Muscle layer of duodenum (tissue), 2 donors: ENCODE data around the gene IL18R1.

Source experiments
- H3K27ac ChIP-seq: one replicate; pipeline ENCODE4 v1.7.0; 2013; ENCODE audit warnings: mild to moderate bottlenecking, low read length
- H3K27me3 ChIP-seq: one replicate; pipeline ENCODE4 v1.7.0; 2013; ENCODE audit warnings: low read depth, mild to moderate bottlenecking, control low read depth, low read length
- H3K36me3 ChIP-seq, 2 donors: one replicate each; pipeline ENCODE4 v1.7.0; 2013; ENCODE audit warnings: low read length in 2 of 2, control low read depth in 1 of 2, mild to moderate bottlenecking in 1 of 2; ENCODE audit not compliant: insufficient read depth in 2 of 2, control insufficient read depth in 1 of 2
- H3K4me1 ChIP-seq, 2 donors: one replicate each; pipeline ENCODE4 v1.7.0; 2013; ENCODE audit warnings: low read length in 2 of 2, mild to moderate bottlenecking in 2 of 2, control low read depth in 1 of 2, moderate library complexity in 1 of 2; ENCODE audit not compliant: insufficient read depth in 2 of 2, control insufficient read depth in 1 of 2
- H3K4me3 ChIP-seq, 2 donors: one replicate each; pipeline ENCODE4 v1.7.0; 2013; ENCODE audit warnings: low read length in 2 of 2, low read depth in 1 of 2, mild to moderate bottlenecking in 1 of 2
- H3K9me3 ChIP-seq, 2 donors: one replicate each; pipeline ENCODE4 v1.7.0; 2013; ENCODE audit warnings: low read length in 2 of 2, control low read depth in 1 of 2, mild to moderate bottlenecking in 1 of 2; ENCODE audit not compliant: control insufficient read depth in 1 of 2
- donor health status: healthy.

IL18R1 gene

DNA sequence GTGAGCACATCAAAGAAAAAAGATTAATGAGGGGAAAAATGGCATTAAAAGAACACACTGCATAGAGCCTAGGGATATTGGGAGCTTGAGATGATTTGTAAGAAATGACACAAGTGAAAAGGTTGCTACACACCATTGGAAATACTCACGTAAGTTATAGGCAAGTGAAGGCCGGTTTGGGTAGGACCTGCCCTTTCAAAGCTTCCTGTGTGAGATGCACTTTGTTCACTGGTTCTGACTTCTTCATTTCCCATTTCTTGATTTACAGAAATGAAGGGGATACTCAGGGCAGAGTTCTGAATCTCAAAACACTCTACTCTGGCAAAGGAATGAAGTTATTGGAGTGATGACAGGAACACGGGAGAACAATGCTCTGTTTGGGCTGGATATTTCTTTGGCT, 67.3 kb downstream of the IL18R1 start, which contains the start of gene IL18RAP:
IL18RAP (plus strand) TSS at position 251 of the 400 bp plus-strand sequence; CDS start at position 369, 118 bp downstream.
- H3K4me3 ChIP-seq: no peak within 1 kb of the TSS
- H3K27ac ChIP-seq: no peak within 1 kb of the TSS
- no peaks in the 10 kb centered on the region for H3K4me1 ChIP-seq
- H3K9me3 ChIP-seq: no peaks in the 10 kb centered on the region
- no peaks in the 10 kb centered on the region for H3K36me3 ChIP-seq
- no peaks in the 10 kb centered on the region for H3K27me3 ChIP-seq

DNA sequence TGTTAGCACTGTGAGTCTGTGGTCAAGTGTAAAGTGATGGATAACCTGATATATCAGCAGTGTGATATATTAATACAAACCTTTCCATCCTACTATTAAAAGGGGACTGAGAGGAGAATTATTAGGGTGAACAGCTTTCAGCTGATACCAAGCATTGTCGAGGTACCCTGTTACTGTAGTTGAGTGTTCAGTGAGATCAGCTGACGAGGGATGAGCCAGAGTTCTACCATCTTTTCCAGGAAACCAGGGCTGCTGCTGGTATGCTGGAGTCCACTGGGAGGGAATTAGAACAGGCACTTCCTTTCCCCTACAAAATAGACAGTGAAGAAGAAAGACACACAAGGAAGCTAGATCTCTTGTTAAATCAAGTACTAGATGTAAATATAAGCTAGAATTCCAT, 67.8 kb downstream of the IL18R1 start:
- no peak overlapping the region for H3K27ac ChIP-seq
- H3K4me1 ChIP-seq: no peaks in the 10 kb centered on the region
- no peaks in the 10 kb centered on the region for H3K27me3 ChIP-seq
- no peaks in the 10 kb centered on the region for H3K36me3 ChIP-seq
- no peak overlapping the region for H3K4me3 ChIP-seq
- no peaks in the 10 kb centered on the region for H3K9me3 ChIP-seq

- Histone ChIP-seq H3K9me3 (no peaks in the 10 kb centered on the region), H3K4me1 (no peaks in the 10 kb centered on the region), H3K4me3 (no peak overlapping the region), H3K27me3 (no peaks in the 10 kb centered on the region), H3K36me3 (no peaks in the 10 kb centered on the region), H3K27ac (no peak overlapping the region)
These were observed 69.2 kb downstream of the IL18R1 start for GRCh38 chr2:102424754-102425153.

GRCh38 chr2:102425441-102426132, 70.0 kb downstream of the IL18R1 start:
- Histone ChIP-seq H3K9me3 (no peaks in the 10 kb centered on the region), H3K4me3 (no peak overlapping the region), H3K27ac (no peak overlapping the region), H3K27me3 (no peaks in the 10 kb centered on the region), H3K36me3 (no peaks in the 10 kb centered on the region), H3K4me1 (no peaks in the 10 kb centered on the region)

DNA sequence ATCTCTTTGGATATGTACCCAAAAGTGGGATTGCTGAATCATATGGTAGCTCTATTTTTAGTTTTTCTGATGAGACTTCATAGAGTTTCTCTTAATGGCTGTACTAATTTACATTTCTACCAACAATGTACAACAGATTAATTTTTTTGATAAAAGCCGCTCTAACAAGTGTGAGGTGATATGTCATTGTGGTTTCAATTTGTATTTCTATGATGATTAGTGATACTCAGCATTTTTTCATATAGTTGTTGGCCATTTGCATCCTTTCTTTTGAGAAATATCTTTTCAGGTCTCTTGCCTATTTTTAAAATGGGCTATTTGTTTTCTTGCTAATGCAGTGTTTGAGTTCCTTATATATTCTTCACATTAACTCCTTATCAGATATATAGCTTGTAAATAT, 71.7 kb downstream of the IL18R1 start:
- H3K36me3 ChIP-seq: no peaks in the 10 kb centered on the region
- H3K4me1 ChIP-seq: no peaks in the 10 kb centered on the region
- no peaks in the 10 kb centered on the region for H3K27me3 ChIP-seq
- no peaks in the 10 kb centered on the region for H3K9me3 ChIP-seq
- H3K27ac ChIP-seq: no peak overlapping the region
- H3K4me3 ChIP-seq: no peak overlapping the region

DNA sequence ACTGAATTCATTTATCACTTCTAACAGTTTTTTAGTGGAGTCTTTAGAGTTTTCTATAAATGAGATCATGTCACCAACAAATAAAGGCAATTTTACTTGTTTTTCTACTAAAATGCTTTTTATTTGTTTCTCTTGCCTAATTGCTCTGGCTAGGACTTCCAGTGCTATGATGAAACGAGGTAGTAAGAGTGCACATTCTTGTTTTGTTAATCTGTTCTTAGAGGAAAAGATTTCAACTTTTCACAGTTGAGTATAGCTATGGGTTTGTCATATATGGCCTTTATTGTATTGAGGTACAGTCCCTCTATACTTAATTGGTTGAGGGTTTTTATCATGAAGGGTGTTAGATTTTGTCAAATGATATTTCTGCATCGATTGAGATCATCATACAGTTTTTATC, 73.0 kb downstream of the IL18R1 start:
- Histone ChIP-seq H3K27ac (no peak overlapping the region), H3K4me1 (no peaks in the 10 kb centered on the region), H3K27me3 (no peaks in the 10 kb centered on the region), H3K4me3 (no peak overlapping the region), H3K36me3 (no peaks in the 10 kb centered on the region), H3K9me3 (no peaks in the 10 kb centered on the region)

GRCh38 chr2:102432386-102432785, 76.8 kb downstream of the IL18R1 start:
- no peaks in the 10 kb centered on the region for H3K9me3 ChIP-seq
- no peak overlapping the region for H3K4me3 ChIP-seq
- H3K36me3 ChIP-seq: no peaks in the 10 kb centered on the region
- H3K4me1 ChIP-seq: no peaks in the 10 kb centered on the region
- H3K27ac ChIP-seq: no peak overlapping the region
- no peaks in the 10 kb centered on the region for H3K27me3 ChIP-seq

- Histone ChIP-seq H3K4me3 (no peak overlapping the region), H3K4me1 (no peaks in the 10 kb centered on the region), H3K27me3 (no peaks in the 10 kb centered on the region), H3K9me3 (no peaks in the 10 kb centered on the region), H3K36me3 (no peaks in the 10 kb centered on the region), H3K27ac (no peak overlapping the region)
These were observed 78.5 kb downstream of the IL18R1 start for GRCh38 chr2:102433973-102434654.

DNA sequence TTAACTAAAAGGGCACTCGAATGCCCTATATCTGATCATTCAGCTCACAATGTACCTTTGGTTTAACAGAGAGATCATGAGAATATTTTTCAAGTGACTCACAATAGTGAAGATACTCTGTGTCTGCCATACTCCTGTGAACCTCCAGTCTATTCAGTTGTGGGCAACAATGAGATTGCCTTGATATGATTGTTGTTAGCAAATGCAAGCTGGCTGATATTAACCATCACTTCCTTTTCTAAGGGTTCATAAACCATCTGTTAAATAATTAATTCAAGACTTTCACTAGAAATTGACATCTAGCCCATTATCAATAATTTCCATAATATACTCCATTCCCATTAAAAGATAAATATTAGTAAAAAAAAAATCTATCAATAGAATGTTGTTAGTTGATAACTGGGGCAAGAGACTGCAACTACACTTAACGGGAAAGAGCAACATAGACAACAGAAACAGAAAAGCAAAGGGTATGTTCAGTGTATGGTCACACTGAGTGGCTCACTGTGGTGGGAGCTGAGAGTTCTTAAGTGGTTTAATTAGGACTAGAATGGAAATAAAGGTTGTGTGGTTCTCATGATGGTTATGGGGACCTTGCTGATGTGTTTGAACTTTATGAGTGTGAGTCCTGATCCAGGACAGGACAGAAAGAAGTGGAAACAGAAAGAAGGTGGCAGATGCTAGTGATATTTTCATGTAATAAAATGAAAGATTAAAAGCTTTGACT, 79.2 kb downstream of the IL18R1 start:
- H3K27ac ChIP-seq: no peak overlapping the region

DNA sequence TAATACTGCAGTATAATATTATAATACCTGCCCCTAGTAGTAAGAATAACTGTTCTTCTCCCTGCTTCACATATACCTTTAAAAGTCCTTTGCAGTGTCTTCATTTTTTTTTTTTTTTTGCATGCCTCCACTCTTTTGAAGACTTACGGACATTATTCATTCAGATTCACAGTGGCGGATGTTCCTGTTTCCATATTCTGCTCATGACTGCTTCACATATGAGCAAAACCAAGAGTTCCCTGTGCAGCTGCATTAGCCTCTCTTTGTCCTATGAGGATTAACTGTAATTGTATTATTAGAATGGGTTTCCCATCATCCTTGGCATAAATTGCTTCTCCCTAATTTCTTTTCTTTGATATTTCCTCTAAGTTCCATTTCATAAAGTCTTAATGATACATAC, 80.1 kb downstream of the IL18R1 start:
- H3K36me3 ChIP-seq: no peaks in the 10 kb centered on the region
- no peaks in the 10 kb centered on the region for H3K9me3 ChIP-seq
- no peak overlapping the region for H3K4me3 ChIP-seq
- H3K27me3 ChIP-seq: no peaks in the 10 kb centered on the region
- no peak overlapping the region for H3K27ac ChIP-seq
- H3K4me1 ChIP-seq: no peaks in the 10 kb centered on the region

More for the DNA sequence above, 79.2 kb downstream of the IL18R1 start:
- no peaks in the 10 kb centered on the region for H3K4me1 ChIP-seq
- no peak overlapping the region for H3K4me3 ChIP-seq
- H3K9me3 ChIP-seq: no peaks in the 10 kb centered on the region
- H3K27me3 ChIP-seq: no peaks in the 10 kb centered on the region
- H3K36me3 ChIP-seq: no peaks in the 10 kb centered on the region

GRCh38 chr2:102436323-102436722, 80.7 kb downstream of the IL18R1 start:
- Histone ChIP-seq H3K9me3 (no peaks in the 10 kb centered on the region), H3K36me3 (no peaks in the 10 kb centered on the region), H3K4me3 (no peak overlapping the region), H3K27ac (no peak overlapping the region), H3K27me3 (no peaks in the 10 kb centered on the region), H3K4me1 (no peaks in the 10 kb centered on the region)
